GM12801 (cell line): ENCODE measurements around the gene KIAA1328.

Experiments used
- CTCF ChIP-seq: IDR thresholded peaks from one replicate; pipeline ENCODE4 v1.5.1; 2011; ENCODE audit warnings: control low read depth; ENCODE audit not compliant: insufficient read length; ENCODE audit errors: extremely low read depth

The KIAA1328 gene

GRCh38 chr18:36843199-36843598, 14.3 kb downstream of the KIAA1328 start:
- TF ChIP-seq CTCF, result no peak

- TF ChIP-seq CTCF, result no peak
These were observed 14.9 kb downstream of the KIAA1328 start for GRCh38 chr18:36843784-36844183.

GRCh38 chr18:36848609-36849008, 19.7 kb downstream of the KIAA1328 start:
- no peak for TF ChIP-seq CTCF

- TF ChIP-seq CTCF, result no peak
These were observed 20.5 kb downstream of the KIAA1328 start for GRCh38 chr18:36849288-36850006.

- TF ChIP-seq CTCF, result no peak
These were observed 21.7 kb downstream of the KIAA1328 start for GRCh38 chr18:36850527-36851201.

- TF ChIP-seq CTCF, result no peak
These were observed 22.3 kb downstream of the KIAA1328 start for GRCh38 chr18:36851202-36851590.

GRCh38 chr18:36856815-36857214, 27.9 kb downstream of the KIAA1328 start:
- TF ChIP-seq CTCF, result no peak
